Measurements from ENCODE around the gene ZNF79. TPM values are rescaled to one million over a fixed set of nuclear protein-coding genes. Genes with fewer than 3 reads are reported as not detected.

ZNF79 gene
- total and polyA plus RNA-seq, 2 experiments from 2014 or later: 2.2 to 6.3 TPM

DNA sequence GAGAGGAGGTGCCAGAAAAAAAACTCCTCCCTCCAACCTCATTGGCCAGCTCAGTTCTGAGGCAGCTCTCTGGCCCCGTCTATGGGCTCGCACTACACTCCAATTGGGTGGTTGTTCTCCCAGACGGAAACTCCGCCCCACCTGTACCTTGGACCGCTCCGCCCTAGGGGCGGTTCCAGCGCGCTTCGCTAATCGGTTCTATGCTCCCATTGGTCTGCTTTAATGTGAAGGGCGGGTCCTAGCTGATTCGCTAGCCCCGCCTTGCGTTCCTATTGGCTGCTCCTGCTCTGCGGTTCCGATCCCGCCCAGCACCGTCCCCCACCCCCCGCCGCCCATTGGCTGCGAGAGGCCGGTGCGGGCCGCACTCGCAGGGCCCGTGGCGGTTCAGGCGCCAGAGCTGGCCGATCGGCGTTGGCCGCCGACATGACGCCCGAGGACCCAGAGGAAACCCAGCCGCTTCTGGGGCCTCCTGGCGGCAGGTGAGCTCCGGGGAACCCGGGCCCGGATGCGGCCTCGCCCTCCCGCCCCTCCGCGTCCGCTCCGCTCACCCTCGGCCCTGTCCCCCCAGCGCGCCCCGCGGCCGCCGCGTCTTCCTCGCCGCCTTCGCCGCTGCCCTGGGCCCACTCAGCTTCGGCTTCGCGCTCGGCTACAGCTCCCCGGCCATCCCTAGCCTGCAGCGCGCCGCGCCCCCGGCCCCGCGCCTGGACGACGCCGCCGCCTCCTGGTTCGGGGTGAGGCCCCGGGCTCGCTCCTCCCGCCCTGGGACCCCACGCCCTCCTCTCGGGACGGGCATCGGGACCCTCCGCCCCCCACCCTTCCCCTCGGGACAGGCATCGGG, 27.2 kb upstream of the ZNF79 start, which contains the start of gene SLC2A8 (continued):
- TF ChIP-seq, protein P1, sequence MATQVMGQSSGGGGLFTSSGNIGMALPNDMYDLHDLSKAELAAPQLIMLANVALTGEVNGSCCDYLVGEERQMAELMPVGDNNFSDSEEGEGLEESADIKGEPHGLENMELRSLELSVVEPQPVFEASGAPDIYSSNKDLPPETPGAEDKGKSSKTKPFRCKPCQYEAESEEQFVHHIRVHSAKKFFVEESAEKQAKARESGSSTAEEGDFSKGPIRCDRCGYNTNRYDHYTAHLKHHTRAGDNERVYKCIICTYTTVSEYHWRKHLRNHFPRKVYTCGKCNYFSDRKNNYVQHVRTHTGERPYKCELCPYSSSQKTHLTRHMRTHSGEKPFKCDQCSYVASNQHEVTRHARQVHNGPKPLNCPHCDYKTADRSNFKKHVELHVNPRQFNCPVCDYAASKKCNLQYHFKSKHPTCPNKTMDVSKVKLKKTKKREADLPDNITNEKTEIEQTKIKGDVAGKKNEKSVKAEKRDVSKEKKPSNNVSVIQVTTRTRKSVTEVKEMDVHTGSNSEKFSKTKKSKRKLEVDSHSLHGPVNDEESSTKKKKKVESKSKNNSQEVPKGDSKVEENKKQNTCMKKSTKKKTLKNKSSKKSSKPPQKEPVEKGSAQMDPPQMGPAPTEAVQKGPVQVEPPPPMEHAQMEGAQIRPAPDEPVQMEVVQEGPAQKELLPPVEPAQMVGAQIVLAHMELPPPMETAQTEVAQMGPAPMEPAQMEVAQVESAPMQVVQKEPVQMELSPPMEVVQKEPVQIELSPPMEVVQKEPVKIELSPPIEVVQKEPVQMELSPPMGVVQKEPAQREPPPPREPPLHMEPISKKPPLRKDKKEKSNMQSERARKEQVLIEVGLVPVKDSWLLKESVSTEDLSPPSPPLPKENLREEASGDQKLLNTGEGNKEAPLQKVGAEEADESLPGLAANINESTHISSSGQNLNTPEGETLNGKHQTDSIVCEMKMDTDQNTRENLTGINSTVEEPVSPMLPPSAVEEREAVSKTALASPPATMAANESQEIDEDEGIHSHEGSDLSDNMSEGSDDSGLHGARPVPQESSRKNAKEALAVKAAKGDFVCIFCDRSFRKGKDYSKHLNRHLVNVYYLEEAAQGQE (IDR thresholded peaks at IDR 0.05; ENCODE audit: unreplicated experiment): no peak
- TF ChIP-seq, protein P2, sequence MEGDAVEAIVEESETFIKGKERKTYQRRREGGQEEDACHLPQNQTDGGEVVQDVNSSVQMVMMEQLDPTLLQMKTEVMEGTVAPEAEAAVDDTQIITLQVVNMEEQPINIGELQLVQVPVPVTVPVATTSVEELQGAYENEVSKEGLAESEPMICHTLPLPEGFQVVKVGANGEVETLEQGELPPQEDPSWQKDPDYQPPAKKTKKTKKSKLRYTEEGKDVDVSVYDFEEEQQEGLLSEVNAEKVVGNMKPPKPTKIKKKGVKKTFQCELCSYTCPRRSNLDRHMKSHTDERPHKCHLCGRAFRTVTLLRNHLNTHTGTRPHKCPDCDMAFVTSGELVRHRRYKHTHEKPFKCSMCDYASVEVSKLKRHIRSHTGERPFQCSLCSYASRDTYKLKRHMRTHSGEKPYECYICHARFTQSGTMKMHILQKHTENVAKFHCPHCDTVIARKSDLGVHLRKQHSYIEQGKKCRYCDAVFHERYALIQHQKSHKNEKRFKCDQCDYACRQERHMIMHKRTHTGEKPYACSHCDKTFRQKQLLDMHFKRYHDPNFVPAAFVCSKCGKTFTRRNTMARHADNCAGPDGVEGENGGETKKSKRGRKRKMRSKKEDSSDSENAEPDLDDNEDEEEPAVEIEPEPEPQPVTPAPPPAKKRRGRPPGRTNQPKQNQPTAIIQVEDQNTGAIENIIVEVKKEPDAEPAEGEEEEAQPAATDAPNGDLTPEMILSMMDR (conservative IDR thresholded peaks at IDR 0.05; ENCODE audit: low read depth in 2 of 2): peak in 1 of 2 experiments; percentile 10; a peak in 1 of 4 replicates
- peak; percentile 81 for TF ChIP-seq POLR2AphosphoS5 (IDR thresholded peaks at IDR 0.05; ENCODE audit: low read depth)
- peak; percentile 56; the same call in 1 of the 2 replicates for TF ChIP-seq NANOG (IDR thresholded peaks at IDR 0.05; ENCODE audit: borderline replicate concordance)
- TF ChIP-seq EZH2 (IDR thresholded peaks at IDR 0.05; ENCODE audit: low read depth, unreplicated experiment): no peak
- TF ChIP-seq STAT1 (IDR thresholded peaks at IDR 0.05; ENCODE audit: unreplicated experiment): no peak
- no peak for TF ChIP-seq JUNB (IDR thresholded peaks at IDR 0.05; ENCODE audit: unreplicated experiment)
- no peak for TF ChIP-seq ZNF114 (CRISPR knock-in tag; IDR thresholded peaks at IDR 0.05)

DNA sequence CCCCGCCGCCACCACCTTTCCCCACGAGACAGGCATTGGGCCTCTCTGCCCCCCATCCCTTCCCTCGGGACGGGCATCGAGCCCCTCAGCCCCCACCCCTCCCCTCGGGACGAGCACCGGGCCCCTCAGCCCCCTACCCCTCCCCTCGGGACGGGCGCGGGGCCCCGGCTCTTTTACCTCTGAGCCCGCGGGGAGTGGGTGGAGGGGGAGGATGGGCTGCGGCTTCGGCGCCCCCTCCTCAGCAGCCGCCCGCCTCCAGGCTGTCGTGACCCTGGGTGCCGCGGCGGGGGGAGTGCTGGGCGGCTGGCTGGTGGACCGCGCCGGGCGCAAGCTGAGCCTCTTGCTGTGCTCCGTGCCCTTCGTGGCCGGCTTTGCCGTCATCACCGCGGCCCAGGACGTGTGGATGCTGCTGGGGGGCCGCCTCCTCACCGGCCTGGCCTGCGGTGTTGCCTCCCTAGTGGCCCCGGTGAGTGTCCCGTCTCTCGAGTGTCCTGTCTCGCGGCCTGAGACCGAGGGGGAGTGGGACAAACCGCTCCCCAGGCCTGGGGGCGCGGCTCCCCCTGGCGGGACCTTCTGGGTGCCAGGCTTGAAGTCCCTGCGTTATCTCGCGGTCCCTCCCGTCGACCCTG, 26.4 kb upstream of the ZNF79 start:
- Histone ChIP-seq H3K27ac (ENCODE audit: low read depth) (no peak overlapping the region), H3K4me3 (peak overlapping the region; percentile 79), H4K20me1 (replicated peaks; ENCODE audit: insufficient read depth) (peaks cover 5% of the 10 kb centered on the region; the same call in 1 of the 2 replicates), H3F3A (replicated peaks; ENCODE audit: low read depth) (no peaks in the 10 kb centered on the region; the same call in 1 of the 2 replicates), H3K4me1 (ENCODE audit: insufficient read depth) (peaks cover 9% of the 10 kb centered on the region), H3K27me3 (ENCODE audit: insufficient read depth) (0 out of 2 replicates have a peak, but pooled peaks cover 13% of the 10 kb centered on the region), H3K36me3 (ENCODE audit: insufficient read depth) (no peaks in the 10 kb centered on the region; the same call in 1 of the 2 replicates), H3K9me2 (ENCODE audit: insufficient read depth) (no peaks in the 10 kb centered on the region), H2AFZ (no peak overlapping the region; the same call in 1 of the 2 replicates), H3K79me2 (replicated peaks; ENCODE audit: insufficient read depth) (peaks cover 17% of the 10 kb centered on the region), H3K4me2 (peak overlapping the region; percentile 89)
- ATAC-seq (peak; percentile 4), DNase-seq (ENCODE audit: low spot score) (peak; percentile 64)
- peaks cover 16% of the 10 kb centered on the region for H3K4me1 Mint-ChIP-seq
- H3K36me3 Mint-ChIP-seq (ENCODE audit: low read depth): peaks cover 8% of the 10 kb centered on the region; the same call in 2 of the 3 replicates
- H3K4me3 Mint-ChIP-seq: peak overlapping the region; percentile 85
- peaks cover 4% of the 10 kb centered on the region for H3K27me3 Mint-ChIP-seq (ENCODE audit: insufficient read depth, low read depth, poor library complexity)
- TF ChIP-seq, protein P2 (conservative IDR thresholded peaks at IDR 0.05; ENCODE audit: low read depth in 2 of 2): peak; percentile 49 to 74
- TF ChIP-seq STAT1 (IDR thresholded peaks at IDR 0.05; ENCODE audit: unreplicated experiment): no peak
- no peak for TF ChIP-seq EZH2phosphoT487 (IDR thresholded peaks at IDR 0.05; ENCODE audit: unreplicated experiment)
- H3K27ac Mint-ChIP-seq: no peak overlapping the region
- H3K9me3 Mint-ChIP-seq: no peaks in the 10 kb centered on the region

Measured in GM23338 (cell line).